ENCODE measurements around the gene PROSER2. TPM values are rescaled to one million over a fixed set of nuclear protein-coding genes. Genes with fewer than 3 reads are reported as not detected.

The PROSER2 gene
- total RNA-seq, 4 donors from 2014 or later: 2.1 to 25.6 (median 6.5) TPM

GRCh38 chr10:11896549-11897200 lies 73.5 kb downstream of the PROSER2 start:
- no peak for DNase-seq
- Histone ChIP-seq H3K9me3 (no peaks in the 10 kb centered on the region), H3K4me3 (no peak overlapping the region), H3K4me1 (no peaks in the 10 kb centered on the region), H3K27me3 (no peaks in the 10 kb centered on the region), H3K36me3 (no peaks in the 10 kb centered on the region), H3K27ac (no peak overlapping the region)
- TF ChIP-seq CTCF (IDR thresholded peaks at IDR 0.05) (no peak), POLR2A (IDR thresholded peaks at IDR 0.05) (no peak)
- intact Hi-C loops (cut with DNase I; ENCODE audit: low total_unique reads): no loop called here

- no peaks in the 10 kb centered on the region for H3K27me3 ChIP-seq
- TF ChIP-seq CTCF (IDR thresholded peaks at IDR 0.05) (no peak), POLR2A (IDR thresholded peaks at IDR 0.05) (no peak)
- no peak for DNase-seq
- intact Hi-C loops (cut with DNase I; ENCODE audit: low total_unique reads): no loop called here
- H3K9me3 ChIP-seq: no peaks in the 10 kb centered on the region
- H3K27ac ChIP-seq: no peak overlapping the region
- H3K4me1 ChIP-seq: no peaks in the 10 kb centered on the region
- no peaks in the 10 kb centered on the region for H3K36me3 ChIP-seq
- H3K4me3 ChIP-seq: no peak overlapping the region
Observed at GRCh38 chr10:11898033-11898371, 74.8 kb downstream of the PROSER2 start.

GRCh38 chr10:11898372-11899066 lies 75.4 kb downstream of the PROSER2 start:
- intact Hi-C loops (cut with DNase I; ENCODE audit: low total_unique reads): no loop called here
- H3K4me3 ChIP-seq: no peak overlapping the region
- DNase-seq: no peak
- TF ChIP-seq CTCF (IDR thresholded peaks at IDR 0.05): no peak
- no peak for TF ChIP-seq POLR2A (IDR thresholded peaks at IDR 0.05)
- no peaks in the 10 kb centered on the region for H3K27me3 ChIP-seq
- no peak overlapping the region for H3K27ac ChIP-seq
- no peaks in the 10 kb centered on the region for H3K36me3 ChIP-seq
- H3K9me3 ChIP-seq: no peaks in the 10 kb centered on the region
- no peaks in the 10 kb centered on the region for H3K4me1 ChIP-seq

- DNase-seq: no peak
- Histone ChIP-seq H3K4me3 (no peak overlapping the region), H3K27ac (no peak overlapping the region), H3K27me3 (no peaks in the 10 kb centered on the region), H3K36me3 (no peaks in the 10 kb centered on the region), H3K9me3 (no peaks in the 10 kb centered on the region), H3K4me1 (no peaks in the 10 kb centered on the region)
- intact Hi-C loops (cut with DNase I; ENCODE audit: low total_unique reads): no loop called here
- TF ChIP-seq POLR2A (IDR thresholded peaks at IDR 0.05) (no peak), CTCF (IDR thresholded peaks at IDR 0.05) (no peak)
Observed at GRCh38 chr10:11899067-11899876, 76.1 kb downstream of the PROSER2 start.

GRCh38 chr10:11901036-11901301 lies 77.8 kb downstream of the PROSER2 start:
- H3K36me3 ChIP-seq: no peaks in the 10 kb centered on the region
- intact Hi-C loops (cut with DNase I; ENCODE audit: low total_unique reads): no loop called here
- no peak overlapping the region for H3K27ac ChIP-seq
- no peaks in the 10 kb centered on the region for H3K9me3 ChIP-seq
- no peaks in the 10 kb centered on the region for H3K27me3 ChIP-seq
- H3K4me1 ChIP-seq: no peaks in the 10 kb centered on the region
- no peak for DNase-seq
- H3K4me3 ChIP-seq: no peak overlapping the region
- TF ChIP-seq CTCF (IDR thresholded peaks at IDR 0.05) (no peak), POLR2A (IDR thresholded peaks at IDR 0.05) (no peak)

Data from uterus (tissue), 4 donors.